IMR-90 (cell line): Measurements from ENCODE around the gene KIDINS220. TPM values are rescaled to one million over a fixed set of nuclear protein-coding genes. Genes with fewer than 3 reads are reported as not detected.

Experiments
- ATAC-seq: fragments of 200-7000 bp; cut with Tn5 transposase; 2 replicates; pipeline ENCODE4 v1.9.1; 2020; ENCODE audit warnings: low read depth, mild to moderate bottlenecking, moderate library complexity
- BruUV-seq: library from RNA; stranded (reverse); fragments of 400-500 nt; replicated peaks from 2 replicates; lab custom pipeline; 2021; lab: Mats Ljungman, UMichigan
- CTCF ChIA-PET: fragments of 300-600 bp; formaldehyde crosslinking; extraction: SDS; loops from one replicate; lab custom pipeline; 2021; ENCODE audit warnings: antibody characterized with exemption; lab: Yijun Ruan, JAX
- POLR2A ChIA-PET: fragments of 300-600 bp; sonication (Branson Sonifier 250); formaldehyde crosslinking; loops from one replicate; lab custom pipeline; 2022; ENCODE audit warnings: antibody characterized with exemption; ENCODE audit not compliant: unreplicated experiment; lab: Charles Lee
- DNase-seq: peaks from one replicate; pipeline ENCODE4 v3.0.0; 2013
- H2AFZ ChIP-seq: replicated peaks from 2 replicates; pipeline ENCODE3; 2013; ENCODE audit warnings: low read length, mild to moderate bottlenecking; ENCODE audit not compliant: poor library complexity
- H2AK5ac ChIP-seq: 2 replicates; pipeline ENCODE4 v1.6.1; 2013; ENCODE audit warnings: low read depth, low read length, inconsistent platforms
- H2AK9ac ChIP-seq: replicated peaks from 2 replicates; pipeline ENCODE3; 2013; ENCODE audit warnings: mild to moderate bottlenecking, low read depth, low read length, moderate library complexity; ENCODE audit not compliant: poor library complexity
- H2BK120ac ChIP-seq: 2 replicates; pipeline ENCODE4 v1.6.1; 2013; ENCODE audit warnings: low read depth, low read length, inconsistent platforms
- H2BK15ac ChIP-seq: 3 replicates; pipeline ENCODE4 v1.6.1; 2013; ENCODE audit warnings: low read depth, low read length, inconsistent platforms
- H2BK20ac ChIP-seq: 2 replicates; pipeline ENCODE4 v1.6.1; 2013; ENCODE audit warnings: low read depth, mild to moderate bottlenecking, inconsistent platforms, low read length, moderate library complexity
- H2BK5ac ChIP-seq: 2 replicates; pipeline ENCODE4 v1.6.1; 2013; ENCODE audit warnings: mild to moderate bottlenecking, low read depth, low read length, inconsistent platforms; ENCODE audit not compliant: poor library complexity, severe bottlenecking
- H3K14ac ChIP-seq: replicated peaks from 2 replicates; pipeline ENCODE4 v1.6.1; 2013; ENCODE audit warnings: low read depth, low read length, inconsistent platforms
- H3K18ac ChIP-seq: 2 replicates; pipeline ENCODE4 v1.6.1; 2013; ENCODE audit warnings: low read depth, low read length, control low read depth
- H3K23ac ChIP-seq: 2 replicates; pipeline ENCODE4 v1.6.1; 2013; ENCODE audit warnings: low read depth, low read length, inconsistent platforms
- H3K27ac ChIP-seq: 2 replicates; pipeline ENCODE4 v1.5.1; 2013; ENCODE audit warnings: mild to moderate bottlenecking, control low read depth, low read length; ENCODE audit not compliant: insufficient read depth
- H3K27me3 ChIP-seq: 2 replicates; pipeline ENCODE4 v1.6.1; 2013; ENCODE audit warnings: low read length; ENCODE audit not compliant: control insufficient read depth, insufficient read depth
- H3K36me3 ChIP-seq: 2 replicates; pipeline ENCODE4 v1.6.1; 2013; ENCODE audit warnings: low read length, mixed read lengths; ENCODE audit not compliant: control insufficient read depth, insufficient read depth
- H3K4ac ChIP-seq: 2 replicates; pipeline ENCODE4 v1.6.1; 2013; ENCODE audit warnings: low read depth, low read length, inconsistent platforms
- H3K4me1 ChIP-seq: 2 replicates; pipeline ENCODE4 v1.6.1; 2013; ENCODE audit warnings: low read length, mixed read lengths; ENCODE audit not compliant: control insufficient read depth, insufficient read depth
- H3K4me2 ChIP-seq: 2 replicates; pipeline ENCODE4 v1.6.1; 2013; ENCODE audit warnings: low read depth, mild to moderate bottlenecking, control low read depth, low read length, moderate library complexity
- H3K4me3 ChIP-seq: 2 replicates; pipeline ENCODE4 v1.5.1; 2013; ENCODE audit warnings: low read depth, mild to moderate bottlenecking, control low read depth, low read length, moderate library complexity; ENCODE audit not compliant: insufficient read depth
- H3K56ac ChIP-seq: 2 replicates; pipeline ENCODE4 v1.6.1; 2013; ENCODE audit warnings: low read length, inconsistent platforms; ENCODE audit not compliant: insufficient read depth; ENCODE audit errors: extremely low read depth
- H3K79me1 ChIP-seq, 2 experiments: 2 replicates each; pipeline ENCODE4 v1.6.1; 2013; ENCODE audit warnings: low read length in 2 of 2, inconsistent platforms in 1 of 2, low read depth in 1 of 2
- H3K9ac ChIP-seq: 2 replicates; pipeline ENCODE4 v1.6.1; 2013; ENCODE audit warnings: low read depth, low read length, control low read depth
- H3K9me1 ChIP-seq: 2 replicates; pipeline ENCODE4 v1.6.1; 2013; ENCODE audit warnings: low read length, inconsistent platforms; ENCODE audit not compliant: insufficient read depth
- H3K9me3 ChIP-seq: 2 replicates; pipeline ENCODE4 v1.6.1; 2013; ENCODE audit warnings: low read length; ENCODE audit not compliant: control insufficient read depth, insufficient read depth
- H4K20me1 ChIP-seq: 2 replicates; pipeline ENCODE4 v1.6.1; 2013; ENCODE audit warnings: low read length, inconsistent platforms; ENCODE audit not compliant: insufficient read depth
- H4K5ac ChIP-seq: 2 replicates; pipeline ENCODE4 v1.6.1; 2013; ENCODE audit warnings: mild to moderate bottlenecking, low read depth, low read length, control low read depth
- H4K8ac ChIP-seq, 2 experiments: 2 replicates each; pipeline ENCODE4 v1.6.1; 2013; ENCODE audit warnings: low read depth in 2 of 2, low read length in 2 of 2, control low read depth in 1 of 2, inconsistent platforms in 1 of 2
- H4K91ac ChIP-seq: 2 replicates; pipeline ENCODE4 v1.6.1; 2013; ENCODE audit warnings: low read depth, low read length, inconsistent platforms; ENCODE audit not compliant: insufficient read depth
- BHLHE40 ChIP-seq: fragments of 150-350 bp; IDR thresholded peaks from 2 replicates; pipeline ENCODE4 v1.6.1; 2016; ENCODE audit warnings: mild to moderate bottlenecking, low read depth, low read length
- CEBPB ChIP-seq: IDR thresholded peaks from 2 replicates; pipeline ENCODE4 v1.6.1; 2012; ENCODE audit warnings: low read depth, low read length, improper control_type of control experiment
- FOS ChIP-seq: fragments of 150-350 bp; IDR thresholded peaks from 2 replicates; pipeline ENCODE4 v1.6.1; 2016; ENCODE audit warnings: low read depth, low read length
- NFE2L2 ChIP-seq: fragments of 150-350 bp; IDR thresholded peaks from 2 replicates; pipeline ENCODE4 v1.6.1; 2016; ENCODE audit warnings: low read depth, mild to moderate bottlenecking, low read length
- POLR2A ChIP-seq: IDR thresholded peaks from 2 replicates; pipeline ENCODE4 v1.6.1; 2012; ENCODE audit warnings: mild to moderate bottlenecking, low read depth, low read length
- WGBS, 2 experiments: methylation state at CpG; one replicate each; pipeline versions ENCODE4 v1.1.5 to v1.1.7; 2013; ENCODE audit warnings: missing lambda C conversion rate in 2 of 2; ENCODE audit not compliant: insufficient read length in 1 of 2; ENCODE audit errors: extremely low coverage in 2 of 2; 5-methylcytosine and 5-hydroxymethylcytosine counted together
- dilution Hi-C: fragments of 300-500 bp; cut with HindIII; formaldehyde crosslinking; loops from one replicate; pipeline ENCODE4 v1.14.3; 2018; ENCODE audit warnings: low sequenced_read_pairs; ENCODE audit not compliant: unreplicated experiment
- in situ Hi-C: fragments of 300-500 bp; cut with MboI; formaldehyde crosslinking; loops from 3 replicates; pipeline ENCODE4 v1.14.3; 2019; ENCODE audit warnings: low sequenced_read_pairs, inconsistent platforms, mixed read lengths
- intact Hi-C: fragments of 100-400 bp; cut with micrococcal nuclease; formaldehyde crosslinking; loops from 2 replicates; pipeline ENCODE4 v1.10.0; 2022
- polyA plus RNA-seq, 3 experiments: library from polyadenylated mRNA; depleted of rRNA; stranded (reverse); fragments of >200 nt; gene quantifications; 2 replicates each; pipeline ENCODE4 v1.2.3, GENCODE V29; 2012; ENCODE audit warnings: low replicate concordance in 1 of 3
- total RNA-seq: library from RNA; depleted of rRNA; stranded (reverse); fragments of >200 nt; gene quantifications from 2 replicates; pipeline ENCODE4 v1.2.3, GENCODE V29; 2012

The KIDINS220 gene
- total and polyA plus RNA-seq, 2 of the 4 experiments (the other 2 are of a cell fraction) = 23.1 to 63.4 TPM

GRCh38 chr2:8837795-8838140 is 355 bp upstream of the KIDINS220 start:
- Histone ChIP-seq H3K23ac (no peak overlapping the region), H3K9me1 (peaks cover 8% of the 10 kb centered on the region), H2BK5ac (no peak overlapping the region), H3K9me3 (no peaks in the 10 kb centered on the region), H3K79me1 (peaks cover 11 to 42% of the 10 kb centered on the region in 2 experiments), H3K36me3 (no peaks in the 10 kb centered on the region), H3K4me3 (peak overlapping the region; percentile 18; the same call in 1 of the 2 replicates), H4K91ac (no peak overlapping the region), H2AFZ (peak overlapping the region; percentile 77), H3K4me1 (peaks cover 2% of the 10 kb centered on the region), H2BK20ac (no peak overlapping the region), H3K4ac (no peak overlapping the region), H3K14ac (no peak overlapping the region), H3K27me3 (no peaks in the 10 kb centered on the region), H3K4me2 (peak overlapping the region; percentile 34), H2BK15ac (0 out of 3 replicates have a peak overlapping the region, but pooled peaks have one; percentile 54), H3K9ac (no peak overlapping the region), H2AK5ac (0 out of 2 replicates have a peak overlapping the region, but pooled peaks have one; percentile 38), H3K27ac (no peak overlapping the region), H2AK9ac (peak overlapping the region; percentile 62), H4K5ac (0 out of 2 replicates have a peak overlapping the region, but pooled peaks have one; percentile 25), H2BK120ac (no peak overlapping the region), H3K18ac (no peak overlapping the region), H4K20me1 (peaks cover 25% of the 10 kb centered on the region), H4K8ac (no peak overlapping the region), H3K56ac (no peak overlapping the region)
- BruUV-seq = no TSS peak
- WGBS, 2 experiments = 80% methylated on average over 1 of the region's 11 CpGs; no CpG with 5 or more reads in 1 of the 2 experiments
- ATAC-seq (no peak; the same call in 1 of the 2 replicates), DNase-seq (no peak)
- intact Hi-C loops = no loop called here
- ChIA-PET CTCF (no interaction called here), POLR2A (interaction anchor here (0.6 kb wide), 1 partner anchor 9 kb away, joined by 5 read pairs; no protein-coding TSS in a partner anchor)
- TF ChIP-seq NFE2L2 (no peak), FOS (no peak), POLR2A (no peak), CEBPB (no peak), BHLHE40 (no peak)
- in situ Hi-C loops = no loop called here
- dilution Hi-C loops = no loop called here
